ENCODE data around the gene ATRAID. TPM values are rescaled to one million over a fixed set of nuclear protein-coding genes. Genes with fewer than 3 reads are reported as not detected.

Gene ATRAID
- total RNA-seq, 4 donors from 2014 or later, result 109 to 177 (median 141) TPM

- Histone ChIP-seq H3K9me3 (no peaks in the 10 kb centered on the region), H3K36me3 (peaks cover 26% of the 10 kb centered on the region), H3K4me3 (peak overlapping the region; percentile 67), H3K27ac (peak overlapping the region; percentile 92), H3K4me1 (peaks cover 42% of the 10 kb centered on the region), H3K27me3 (no peaks in the 10 kb centered on the region)
- peak in 1 of 2 donors; percentile 67 for DNase-seq (ENCODE audit: low spot score in 2 of 2)
- WGBS, result 8% methylated on average over 34 of the region's 34 CpGs
- TF ChIP-seq EP300 (IDR thresholded peaks at IDR 0.05), result no peak
- TF ChIP-seq POLR2AphosphoS5 (IDR thresholded peaks at IDR 0.05), result no peak
- TF ChIP-seq CTCF (IDR thresholded peaks at IDR 0.05), result no peak
- no peak for TF ChIP-seq POLR2A (IDR thresholded peaks at IDR 0.05)
Measured at GRCh38 chr2:27212626-27213471, 1.0 kb downstream of the ATRAID start.

DNA sequence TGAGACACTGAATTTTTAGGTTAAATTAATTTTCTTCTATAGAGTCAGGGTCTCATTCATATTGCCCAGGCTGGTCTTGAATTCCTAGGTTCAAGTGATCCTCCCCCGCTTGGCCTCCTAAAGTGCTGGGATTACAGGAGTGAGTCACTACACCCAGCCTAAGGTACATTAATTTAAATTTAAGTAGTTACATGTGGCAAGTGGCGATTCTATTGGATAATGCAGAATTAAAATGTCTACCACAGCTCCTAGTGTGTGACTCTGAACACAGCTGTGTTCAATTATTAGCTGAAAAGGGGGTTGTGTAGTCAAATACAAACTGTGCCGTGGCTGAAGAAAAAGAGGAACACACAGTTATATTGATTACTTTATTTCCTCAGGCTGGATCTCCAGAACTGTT, 3.1 kb downstream of the ATRAID start:
- peak in 1 of 2 donors; percentile 20 for DNase-seq (ENCODE audit: low spot score in 2 of 2)
- peaks cover 19% of the 10 kb centered on the region for H3K36me3 ChIP-seq
- no peak overlapping the region for H3K4me3 ChIP-seq
- H3K4me1 ChIP-seq, result peaks cover 47% of the 10 kb centered on the region
- H3K9me3 ChIP-seq, result no peaks in the 10 kb centered on the region
- TF ChIP-seq POLR2AphosphoS5 (IDR thresholded peaks at IDR 0.05) (no peak), CTCF (IDR thresholded peaks at IDR 0.05) (no peak), POLR2A (IDR thresholded peaks at IDR 0.05) (no peak), EP300 (IDR thresholded peaks at IDR 0.05) (no peak)
- no peaks in the 10 kb centered on the region for H3K27me3 ChIP-seq
- H3K27ac ChIP-seq, result no peak overlapping the region
- WGBS, result 86% methylated on average over 3 of the region's 3 CpGs

GRCh38 chr2:27216416-27217137, 4.7 kb downstream of the ATRAID start:
- 83% methylated on average over 13 of the region's 13 CpGs for WGBS
- Histone ChIP-seq H3K4me3 (peak overlapping the region; percentile 76), H3K27me3 (no peaks in the 10 kb centered on the region), H3K9me3 (no peaks in the 10 kb centered on the region), H3K36me3 (peaks cover 17% of the 10 kb centered on the region), H3K4me1 (peaks cover 34% of the 10 kb centered on the region), H3K27ac (peak overlapping the region; percentile 74)
- TF ChIP-seq POLR2AphosphoS5 (IDR thresholded peaks at IDR 0.05) (no peak), CTCF (IDR thresholded peaks at IDR 0.05) (no peak), EP300 (IDR thresholded peaks at IDR 0.05) (no peak), POLR2A (IDR thresholded peaks at IDR 0.05) (no peak)
- no peak for DNase-seq (ENCODE audit: low spot score in 2 of 2)

- DNase-seq (ENCODE audit: low spot score in 2 of 2), result peak; percentile 88
- TF ChIP-seq POLR2AphosphoS5 (IDR thresholded peaks at IDR 0.05) (peak in 1 of 3 donors; percentile 7), POLR2A (IDR thresholded peaks at IDR 0.05) (no peak), EP300 (IDR thresholded peaks at IDR 0.05) (no peak)
- H3K9me3 ChIP-seq, result no peaks in the 10 kb centered on the region
Measured at GRCh38 chr2:27217173-27218121, 5.6 kb downstream of the ATRAID start, which contains the start of gene CAD. TSS of gene CAD (plus strand) at chr2:27217369. CDS start at chr2:27217552, 183 bp downstream.

GRCh38 chr2:27218614-27219013, 6.8 kb downstream of the ATRAID start:
- Histone ChIP-seq H3K4me3 (peak overlapping the region; percentile 76), H3K27me3 (no peaks in the 10 kb centered on the region), H3K9me3 (no peaks in the 10 kb centered on the region), H3K27ac (no peak overlapping the region), H3K4me1 (peaks cover 25% of the 10 kb centered on the region), H3K36me3 (peaks cover 37% of the 10 kb centered on the region)
- DNase-seq (ENCODE audit: low spot score in 2 of 2), result no peak
- no peak for TF ChIP-seq POLR2A (IDR thresholded peaks at IDR 0.05)
- TF ChIP-seq POLR2AphosphoS5 (IDR thresholded peaks at IDR 0.05), result no peak
- no peak for TF ChIP-seq CTCF (IDR thresholded peaks at IDR 0.05)
- no peak for TF ChIP-seq EP300 (IDR thresholded peaks at IDR 0.05)
- 94% methylated on average over 4 of the region's 4 CpGs for WGBS

More at GRCh38 chr2:27217173-27218121, 5.6 kb downstream of the ATRAID start, which contains the start of gene CAD:
- 1% methylated on average over 29 of the region's 72 CpGs for WGBS
- no peaks in the 10 kb centered on the region for H3K27me3 ChIP-seq
- peaks cover 25% of the 10 kb centered on the region for H3K36me3 ChIP-seq
- peaks cover 34% of the 10 kb centered on the region for H3K4me1 ChIP-seq
- H3K27ac ChIP-seq, result peak within 1 kb of the TSS; percentile 74
- H3K4me3 ChIP-seq, result peak within 1 kb of the TSS; percentile 76
